BJ (cell line): Measurements from ENCODE around the gene DGKB. TPM values are rescaled to one million over a fixed set of nuclear protein-coding genes. Genes with fewer than 3 reads are reported as not detected.

Experiments
- CTCF ChIA-PET: fragments of 350-600 bp; formaldehyde crosslinking; extraction: SDS; loops from one replicate; lab custom pipeline; 2021; ENCODE audit warnings: antibody characterized with exemption, inconsistent platforms; lab: Yijun Ruan, JAX
- POLR2A ChIA-PET: fragments of 300-600 bp; sonication (Branson Sonifier 250); formaldehyde crosslinking; extraction: SDS; loops from one replicate; lab custom pipeline; 2021; ENCODE audit warnings: antibody characterized with exemption; lab: Charles Lee
- DNase-seq: peaks from one replicate; pipeline ENCODE4 v3.0.0-alpha.2; 2011; ENCODE audit warnings: low read depth
- H3K27me3 ChIP-seq: 2 replicates; pipeline ENCODE4 v1.6.0; 2011; ENCODE audit warnings: low read length; ENCODE audit not compliant: control insufficient read depth, insufficient read depth
- H3K36me3 ChIP-seq: 2 replicates; pipeline ENCODE4 v1.5.1; 2011; ENCODE audit warnings: low read length; ENCODE audit not compliant: control insufficient read depth, insufficient read depth
- H3K4me3 ChIP-seq: 2 replicates; pipeline ENCODE4 v1.5.1; 2011; ENCODE audit warnings: low read depth, mild to moderate bottlenecking, control low read depth, low read length
- polyA plus RNA-seq: library from polyadenylated mRNA; depleted of rRNA; stranded (reverse); fragments of >200 nt; gene quantifications from 2 replicates; pipeline ENCODE4 v1.2.3, GENCODE V29; 2011
- TF ChIP-seq, protein P1 (sequence below): IDR thresholded peaks from 2 replicates; pipeline ENCODE4 v1.5.1; 2011; ENCODE audit warnings: low read depth, mild to moderate bottlenecking, control low read depth, inconsistent platforms, low read length, moderate library complexity; ENCODE audit not compliant: insufficient read depth

The DGKB gene
- polyA plus RNA-seq, 1 experiment, result 0.09 TPM

DNA sequence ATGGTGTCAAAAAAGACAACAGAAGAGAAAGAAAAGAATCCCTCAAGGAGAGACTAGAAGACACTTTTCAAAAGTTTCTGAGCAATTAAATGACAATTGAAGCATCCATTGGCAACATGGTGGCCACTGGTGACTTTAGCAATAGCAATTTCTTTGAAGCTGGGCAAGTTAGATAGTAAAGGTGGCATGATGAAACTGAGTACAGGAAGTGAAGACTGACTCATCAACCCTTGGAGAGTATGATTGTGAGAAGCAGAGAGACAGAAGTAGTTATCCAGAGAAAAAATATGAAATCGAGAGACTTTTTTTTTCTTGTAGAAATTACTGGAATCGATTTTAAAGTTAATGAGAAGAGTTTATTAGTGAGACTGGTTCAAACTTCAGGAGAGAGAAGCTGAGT is 52.5 kb downstream of the DGKB start:
- CTCF ChIA-PET, result no interaction called here
- POLR2A ChIA-PET, result no interaction called here
- no peak for DNase-seq
- Histone ChIP-seq H3K27me3 (no peaks in the 10 kb centered on the region), H3K4me3 (no peak overlapping the region), H3K36me3 (no peaks in the 10 kb centered on the region)
- TF ChIP-seq, protein P1, sequence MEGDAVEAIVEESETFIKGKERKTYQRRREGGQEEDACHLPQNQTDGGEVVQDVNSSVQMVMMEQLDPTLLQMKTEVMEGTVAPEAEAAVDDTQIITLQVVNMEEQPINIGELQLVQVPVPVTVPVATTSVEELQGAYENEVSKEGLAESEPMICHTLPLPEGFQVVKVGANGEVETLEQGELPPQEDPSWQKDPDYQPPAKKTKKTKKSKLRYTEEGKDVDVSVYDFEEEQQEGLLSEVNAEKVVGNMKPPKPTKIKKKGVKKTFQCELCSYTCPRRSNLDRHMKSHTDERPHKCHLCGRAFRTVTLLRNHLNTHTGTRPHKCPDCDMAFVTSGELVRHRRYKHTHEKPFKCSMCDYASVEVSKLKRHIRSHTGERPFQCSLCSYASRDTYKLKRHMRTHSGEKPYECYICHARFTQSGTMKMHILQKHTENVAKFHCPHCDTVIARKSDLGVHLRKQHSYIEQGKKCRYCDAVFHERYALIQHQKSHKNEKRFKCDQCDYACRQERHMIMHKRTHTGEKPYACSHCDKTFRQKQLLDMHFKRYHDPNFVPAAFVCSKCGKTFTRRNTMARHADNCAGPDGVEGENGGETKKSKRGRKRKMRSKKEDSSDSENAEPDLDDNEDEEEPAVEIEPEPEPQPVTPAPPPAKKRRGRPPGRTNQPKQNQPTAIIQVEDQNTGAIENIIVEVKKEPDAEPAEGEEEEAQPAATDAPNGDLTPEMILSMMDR, result no peak

DNA sequence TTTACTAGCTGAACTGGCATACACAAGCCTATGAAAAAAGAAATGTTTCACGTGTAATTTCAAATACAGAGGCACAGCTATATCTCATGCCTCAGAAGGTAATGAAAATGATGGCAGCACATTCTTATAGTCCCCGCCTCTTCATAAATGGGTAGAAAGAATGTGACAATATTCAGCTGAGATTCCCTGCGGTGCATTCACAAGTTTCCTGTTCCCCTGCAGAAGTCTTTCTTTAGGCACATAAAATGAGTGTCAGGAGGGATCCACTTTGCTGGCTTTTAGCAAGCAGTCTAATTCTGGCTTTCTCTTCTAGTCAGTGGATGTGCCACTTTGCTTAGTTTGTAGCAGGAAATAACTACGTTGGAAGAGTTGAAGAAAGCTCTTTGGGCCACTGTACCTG is 56.1 kb downstream of the DGKB start:
- no peak for DNase-seq
- CTCF ChIA-PET, result no interaction called here
- POLR2A ChIA-PET, result no interaction called here

DNA sequence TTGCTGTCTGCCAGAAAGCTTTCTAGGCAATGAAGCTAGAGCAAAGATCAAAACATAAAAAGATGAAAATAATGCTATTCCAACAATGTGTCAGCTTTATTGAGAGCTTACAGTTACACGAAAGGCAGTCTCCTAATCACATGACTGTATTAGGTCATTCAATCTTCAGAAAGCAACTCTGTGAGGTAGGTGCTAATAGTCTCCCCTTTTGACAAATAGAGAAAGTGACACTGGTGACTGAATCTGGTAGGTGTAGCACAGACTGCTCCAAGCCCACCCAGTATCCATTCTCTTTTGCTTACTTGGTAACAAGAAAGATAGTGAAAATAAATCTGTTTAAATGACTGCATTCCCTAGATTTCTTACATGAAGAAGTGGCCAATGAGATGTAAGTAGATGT is 58.8 kb downstream of the DGKB start:
- POLR2A ChIA-PET, result no interaction called here
- DNase-seq, result no peak
- CTCF ChIA-PET, result interaction anchor here (0.9 kb wide), 1 partner anchor 11 kb away, joined by 4 read pairs; no protein-coding TSS in a partner anchor

More for the DNA sequence above, 56.1 kb downstream of the DGKB start:
- TF ChIP-seq, protein P1, result no peak
- Histone ChIP-seq H3K4me3 (no peak overlapping the region), H3K36me3 (no peaks in the 10 kb centered on the region), H3K27me3 (no peaks in the 10 kb centered on the region)

DNA sequence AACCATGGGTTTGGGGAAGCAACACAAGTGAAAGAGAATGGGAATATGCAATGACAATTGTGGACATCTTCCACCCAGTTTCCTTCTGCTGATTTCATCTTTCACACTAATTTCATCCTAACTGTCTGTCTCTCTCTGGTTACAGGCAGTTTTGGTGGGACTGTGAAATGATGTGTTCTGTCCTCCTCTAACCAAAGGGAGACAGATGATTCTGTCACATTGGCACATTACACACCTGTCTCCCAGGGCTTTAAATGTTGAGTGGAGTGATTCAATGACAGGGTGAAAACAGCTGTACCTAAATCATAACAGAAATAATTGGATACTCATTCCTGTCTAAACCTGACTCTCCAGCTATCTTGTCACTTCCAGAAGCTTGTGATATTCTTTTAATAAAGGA is 60.0 kb downstream of the DGKB start:
- no peak for DNase-seq
- CTCF ChIA-PET, result interaction anchor here (0.8 kb wide), 1 partner anchor 152 kb away, joined by 3 read pairs; no protein-coding TSS in a partner anchor
- no peaks in the 10 kb centered on the region for H3K27me3 ChIP-seq
- no peak overlapping the region for H3K4me3 ChIP-seq
- TF ChIP-seq, protein P1, result no peak
- no peaks in the 10 kb centered on the region for H3K36me3 ChIP-seq
- POLR2A ChIA-PET, result no interaction called here

More for the DNA sequence above, 58.8 kb downstream of the DGKB start:
- H3K36me3 ChIP-seq, result no peaks in the 10 kb centered on the region
- H3K27me3 ChIP-seq, result no peaks in the 10 kb centered on the region
- H3K4me3 ChIP-seq, result no peak overlapping the region
- TF ChIP-seq, protein P1, result no peak

DNA sequence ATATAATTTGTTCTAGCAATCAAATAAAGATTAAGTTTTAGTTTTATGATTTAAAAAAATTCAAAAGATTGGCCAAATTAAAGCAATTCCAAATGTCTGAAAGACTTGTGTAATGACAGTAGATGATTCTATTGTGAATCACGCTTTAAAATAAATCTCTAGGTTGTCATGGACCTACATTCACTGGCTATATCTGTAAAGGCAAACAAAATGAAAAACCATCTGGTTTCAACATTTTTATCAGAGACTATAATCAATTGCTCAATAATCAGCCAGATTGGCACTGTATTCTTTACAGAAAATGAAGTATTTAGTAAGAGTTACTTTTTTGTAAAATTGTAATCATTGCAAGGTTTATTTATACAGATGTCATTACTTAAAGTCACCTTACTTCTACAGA is 60.7 kb downstream of the DGKB start:
- DNase-seq, result no peak
- TF ChIP-seq, protein P1, result no peak
- Histone ChIP-seq H3K27me3 (no peaks in the 10 kb centered on the region), H3K4me3 (no peak overlapping the region), H3K36me3 (no peaks in the 10 kb centered on the region)
- POLR2A ChIA-PET, result no interaction called here
- CTCF ChIA-PET, result no interaction called here
